Vagina (tissue), 2 donors: ENCODE results near the gene SLC22A17.

Source experiments
- POLR2A ChIP-seq, 2 donors: fragments of 450-650 bp; IDR thresholded peaks; one replicate each; pipeline ENCODE4 v1.6.1; 2017; ENCODE audit warnings: antibody characterized with exemption in 2 of 2, mild to moderate bottlenecking in 2 of 2, moderate library complexity in 2 of 2
- POLR2AphosphoS5 ChIP-seq, 2 donors: sonication (generic); formaldehyde crosslinking; IDR thresholded peaks; one replicate each; pipeline ENCODE4 v1.9.0; 2017; ENCODE audit warnings: antibody characterized with exemption in 2 of 2, mild to moderate bottlenecking in 2 of 2, low read depth in 1 of 2; ENCODE audit not compliant: insufficient read depth in 1 of 2
- TF ChIP-seq, protein P1 (sequence below), 3 experiments: fragments of 450-650 bp in 2 of 3; fragments of 200-600 bp in 1 of 3; sonication (generic) in 1 of 3; IDR thresholded peaks; one replicate each; pipeline ENCODE4 v1.5.1; 2017 to 2019; ENCODE audit warnings: antibody characterized with exemption in 3 of 3, mild to moderate bottlenecking in 2 of 3, moderate library complexity in 2 of 3

DNA sequence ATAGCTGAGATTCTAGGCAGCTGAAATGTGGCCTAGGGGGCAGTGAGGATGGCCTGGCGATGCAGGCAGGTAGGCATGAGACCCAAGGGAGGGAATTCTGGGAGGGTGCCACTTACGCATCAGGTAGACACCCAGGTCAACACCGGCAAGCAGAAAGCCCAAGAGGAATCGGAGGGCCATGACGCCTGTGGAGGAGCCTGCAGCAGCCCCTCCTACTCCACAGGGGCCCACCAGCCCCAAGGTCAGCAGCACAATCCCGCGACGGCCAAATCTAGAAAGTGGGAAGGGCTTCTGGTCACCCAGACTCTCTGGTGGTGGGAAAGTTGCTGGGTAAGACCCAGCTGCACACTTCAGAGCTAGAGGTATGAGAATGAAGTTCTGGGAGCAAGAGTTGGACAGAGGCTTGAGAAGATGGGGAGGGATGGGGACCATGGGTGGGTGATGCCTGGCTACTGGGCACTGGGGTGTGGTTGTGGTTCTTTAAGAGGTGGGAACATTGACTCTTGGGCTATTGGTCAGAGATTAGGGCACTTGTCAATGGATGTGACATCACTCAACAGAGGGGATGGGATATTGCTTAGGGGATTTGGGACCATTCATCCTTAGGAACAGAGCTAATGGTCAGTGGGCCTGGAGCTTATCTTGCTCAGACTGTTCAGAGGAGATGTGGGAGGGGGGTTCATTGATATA is 3.4 kb downstream of the SLC22A17 start:
- TF ChIP-seq, protein P1, sequence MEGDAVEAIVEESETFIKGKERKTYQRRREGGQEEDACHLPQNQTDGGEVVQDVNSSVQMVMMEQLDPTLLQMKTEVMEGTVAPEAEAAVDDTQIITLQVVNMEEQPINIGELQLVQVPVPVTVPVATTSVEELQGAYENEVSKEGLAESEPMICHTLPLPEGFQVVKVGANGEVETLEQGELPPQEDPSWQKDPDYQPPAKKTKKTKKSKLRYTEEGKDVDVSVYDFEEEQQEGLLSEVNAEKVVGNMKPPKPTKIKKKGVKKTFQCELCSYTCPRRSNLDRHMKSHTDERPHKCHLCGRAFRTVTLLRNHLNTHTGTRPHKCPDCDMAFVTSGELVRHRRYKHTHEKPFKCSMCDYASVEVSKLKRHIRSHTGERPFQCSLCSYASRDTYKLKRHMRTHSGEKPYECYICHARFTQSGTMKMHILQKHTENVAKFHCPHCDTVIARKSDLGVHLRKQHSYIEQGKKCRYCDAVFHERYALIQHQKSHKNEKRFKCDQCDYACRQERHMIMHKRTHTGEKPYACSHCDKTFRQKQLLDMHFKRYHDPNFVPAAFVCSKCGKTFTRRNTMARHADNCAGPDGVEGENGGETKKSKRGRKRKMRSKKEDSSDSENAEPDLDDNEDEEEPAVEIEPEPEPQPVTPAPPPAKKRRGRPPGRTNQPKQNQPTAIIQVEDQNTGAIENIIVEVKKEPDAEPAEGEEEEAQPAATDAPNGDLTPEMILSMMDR (IDR thresholded peaks at IDR 0.05) = no peak
- TF ChIP-seq POLR2AphosphoS5 (IDR thresholded peaks at IDR 0.05; ENCODE audit: insufficient read depth in 1 of 2, low read depth in 1 of 2) (no peak), POLR2A (IDR thresholded peaks at IDR 0.05) (no peak)
